GM19463 (cell line): ENCODE data around the gene VSIR.

Source experiments
- ATAC-seq: cut with Tn5 transposase; IDR thresholded peaks from one replicate; pipeline ENCODE4 v1.9.1; 2021; ENCODE audit warnings: mild to moderate bottlenecking, moderate library complexity; ENCODE audit not compliant: unreplicated experiment

Gene VSIR

DNA sequence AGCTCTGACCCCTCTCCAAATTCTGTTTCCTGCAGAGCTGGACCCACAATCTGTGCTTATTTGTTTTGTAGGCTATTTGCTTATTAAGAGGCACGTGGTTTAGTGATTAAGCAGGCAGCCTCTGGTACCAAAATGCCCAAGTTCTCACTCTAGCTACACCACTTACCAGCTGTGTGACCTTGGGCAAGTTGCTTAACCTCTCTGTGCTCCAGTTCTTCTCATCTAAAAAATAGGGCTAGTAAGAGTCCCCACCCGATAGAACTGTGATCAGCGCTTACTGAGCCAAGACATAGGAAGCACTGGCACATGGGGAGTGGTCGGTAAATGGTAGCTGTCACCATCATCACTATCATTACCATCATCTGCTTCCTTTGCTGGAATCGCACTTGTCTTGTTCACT is 74.6 kb downstream of the VSIR start:
- no peak for ATAC-seq

DNA sequence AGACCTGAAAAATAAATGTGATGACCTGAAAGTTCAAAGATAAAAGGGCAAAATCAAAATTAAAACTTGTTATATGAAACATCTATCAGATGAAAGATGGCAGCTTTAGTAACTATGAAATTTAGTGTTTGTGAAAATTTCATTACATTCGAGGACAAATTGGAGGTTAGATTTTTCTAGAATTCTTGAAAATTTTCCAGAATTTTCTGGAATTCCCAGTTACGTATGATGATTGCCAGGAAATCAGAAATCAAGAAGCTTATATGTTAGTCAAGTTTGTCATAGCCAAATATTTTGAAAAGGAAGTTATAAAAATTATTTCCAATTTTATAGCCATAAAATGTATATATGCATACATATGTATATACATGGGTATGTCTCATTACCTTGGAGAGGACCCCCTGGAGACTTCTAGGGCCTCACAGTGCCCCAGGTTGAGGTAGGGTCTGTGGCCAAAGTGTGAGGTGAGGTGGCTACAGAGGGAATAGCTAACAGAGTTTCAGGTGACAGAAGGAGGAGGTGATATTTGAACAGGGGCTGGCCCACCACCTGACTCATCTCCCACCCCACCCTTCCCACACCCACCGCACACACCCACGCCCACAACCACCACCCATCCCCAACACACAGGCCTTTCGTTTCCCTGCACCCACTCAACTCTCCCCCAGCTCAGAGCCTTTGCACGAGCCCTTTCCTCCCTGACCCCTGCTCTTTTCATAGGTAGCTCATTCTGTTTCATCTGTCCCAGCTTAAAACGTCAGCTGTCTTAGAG is 75.2 kb downstream of the VSIR start:
- ATAC-seq, result no peak
